ENCODE results near the gene KIF16B.
"Not testable (repeated sequence)": the region's sequence is repeated elsewhere in the genome, so short reads cannot be mapped to it uniquely, and the experiment has no call there.

- not testable (repeated sequence) for TF ChIP-seq CTCF (conservative IDR thresholded peaks at IDR 0.05; ENCODE audit: low read depth in 2 of 2); EZH2phosphoT487 (IDR thresholded peaks at IDR 0.05; ENCODE audit: unreplicated experiment)
Measured at GRCh38 chr20:16439540-16439939, 133.7 kb downstream of the KIF16B start.

Measured in GM23338 (cell line).